ENCODE results near the gene MS4A2.
"Not testable (repeated sequence)": the region's sequence is repeated elsewhere in the genome, so short reads cannot be mapped to it uniquely, and the experiment has no call there.

The MS4A2 gene

GRCh38 chr11:60104471-60105115, 16.1 kb downstream of the MS4A2 start:
- H3K4me2 ChIP-seq (ENCODE audit: low read depth, low read length, poor library complexity, severe bottlenecking); H3K27me3 ChIP-seq (ENCODE audit: low read length); H3K9me2 ChIP-seq (replicated peaks; ENCODE audit: insufficient read depth, low read length); H3K79me2 ChIP-seq (ENCODE audit: insufficient read depth, low read length); H3K36me3 ChIP-seq (ENCODE audit: low read length); H3K27ac ChIP-seq (ENCODE audit: low read depth, low read length); H3K9ac ChIP-seq (ENCODE audit: low read length); H3F3A ChIP-seq (ENCODE audit: insufficient read depth); H2AFZ ChIP-seq (ENCODE audit: low read depth, low read length, severe bottlenecking); H4K20me1 ChIP-seq (ENCODE audit: low read depth, low read length); H3K4me3 ChIP-seq (ENCODE audit: insufficient read depth, low read length, poor library complexity, severe bottlenecking); H3K9me3 ChIP-seq (ENCODE audit: insufficient read depth, low read length): not testable (repeated sequence)

GRCh38 chr11:60108631-60109030, 20.2 kb downstream of the MS4A2 start:
- not testable (repeated sequence) for H3K4me2 ChIP-seq (ENCODE audit: low read depth, low read length, poor library complexity, severe bottlenecking); H3K27ac ChIP-seq (ENCODE audit: low read depth, low read length); H3K4me3 ChIP-seq (ENCODE audit: insufficient read depth, low read length, poor library complexity, severe bottlenecking); H3K27me3 ChIP-seq (ENCODE audit: low read length); H3K79me2 ChIP-seq (ENCODE audit: insufficient read depth, low read length); H2AFZ ChIP-seq (ENCODE audit: low read depth, low read length, severe bottlenecking); H3K9me3 ChIP-seq (ENCODE audit: insufficient read depth, low read length); H3K9ac ChIP-seq (ENCODE audit: low read length); H3F3A ChIP-seq (ENCODE audit: insufficient read depth); H4K20me1 ChIP-seq (ENCODE audit: low read depth, low read length); H3K9me2 ChIP-seq (replicated peaks; ENCODE audit: insufficient read depth, low read length); H3K36me3 ChIP-seq (ENCODE audit: low read length)

- TF ChIP-seq CTCF (IDR thresholded peaks at IDR 0.05; ENCODE audit: insufficient read depth, low read length, poor library complexity, severe bottlenecking): no peak
- TF ChIP-seq EZH2phosphoT487 (conservative IDR thresholded peaks at IDR 0.05; ENCODE audit: low read length): no peak
Observed at GRCh38 chr11:60111793-60112192, 23.3 kb downstream of the MS4A2 start.

GRCh38 chr11:60116996-60117790, 28.7 kb downstream of the MS4A2 start:
- Histone ChIP-seq H3K9me2 (replicated peaks; ENCODE audit: insufficient read depth, low read length) (no peaks in the 10 kb centered on the region), H3K4me3 (ENCODE audit: insufficient read depth, low read length, poor library complexity, severe bottlenecking) (no peak overlapping the region), H3K4me2 (ENCODE audit: low read depth, low read length, poor library complexity, severe bottlenecking) (no peak overlapping the region), H3K27me3 (ENCODE audit: low read length) (no peaks in the 10 kb centered on the region), H3K36me3 (ENCODE audit: low read length) (no peaks in the 10 kb centered on the region), H2AFZ (ENCODE audit: low read depth, low read length, severe bottlenecking) (no peak overlapping the region), H3K27ac (ENCODE audit: low read depth, low read length) (no peak overlapping the region), H3F3A (ENCODE audit: insufficient read depth) (no peaks in the 10 kb centered on the region), H3K9me3 (ENCODE audit: insufficient read depth, low read length) (no peaks in the 10 kb centered on the region), H4K20me1 (ENCODE audit: low read depth, low read length) (no peaks in the 10 kb centered on the region), H3K79me2 (ENCODE audit: insufficient read depth, low read length) (no peaks in the 10 kb centered on the region), H3K9ac (ENCODE audit: low read length) (no peak overlapping the region)
- TF ChIP-seq CTCF (IDR thresholded peaks at IDR 0.05; ENCODE audit: insufficient read depth, low read length, poor library complexity, severe bottlenecking) (no peak), EZH2phosphoT487 (conservative IDR thresholded peaks at IDR 0.05; ENCODE audit: low read length) (no peak)

More at GRCh38 chr11:60111793-60112192, 23.3 kb downstream of the MS4A2 start:
- Histone ChIP-seq H3K4me3 (ENCODE audit: insufficient read depth, low read length, poor library complexity, severe bottlenecking) (no peak overlapping the region), H3K36me3 (ENCODE audit: low read length) (no peaks in the 10 kb centered on the region), H3K4me2 (ENCODE audit: low read depth, low read length, poor library complexity, severe bottlenecking) (no peak overlapping the region), H2AFZ (ENCODE audit: low read depth, low read length, severe bottlenecking) (no peak overlapping the region), H3K9me2 (replicated peaks; ENCODE audit: insufficient read depth, low read length) (no peaks in the 10 kb centered on the region), H3F3A (ENCODE audit: insufficient read depth) (no peaks in the 10 kb centered on the region), H4K20me1 (ENCODE audit: low read depth, low read length) (no peaks in the 10 kb centered on the region), H3K27ac (ENCODE audit: low read depth, low read length) (no peak overlapping the region), H3K27me3 (ENCODE audit: low read length) (no peaks in the 10 kb centered on the region), H3K9me3 (ENCODE audit: insufficient read depth, low read length) (no peaks in the 10 kb centered on the region), H3K79me2 (ENCODE audit: insufficient read depth, low read length) (no peaks in the 10 kb centered on the region), H3K9ac (ENCODE audit: low read length) (no peak overlapping the region)
